ENCODE results near the gene PRXL2A. TPM values are rescaled to one million over a fixed set of nuclear protein-coding genes. Genes with fewer than 3 reads are reported as not detected.

The PRXL2A gene
- total and polyA plus RNA-seq, 5 donors = 91.3 to 162 (median 105) TPM

DNA sequence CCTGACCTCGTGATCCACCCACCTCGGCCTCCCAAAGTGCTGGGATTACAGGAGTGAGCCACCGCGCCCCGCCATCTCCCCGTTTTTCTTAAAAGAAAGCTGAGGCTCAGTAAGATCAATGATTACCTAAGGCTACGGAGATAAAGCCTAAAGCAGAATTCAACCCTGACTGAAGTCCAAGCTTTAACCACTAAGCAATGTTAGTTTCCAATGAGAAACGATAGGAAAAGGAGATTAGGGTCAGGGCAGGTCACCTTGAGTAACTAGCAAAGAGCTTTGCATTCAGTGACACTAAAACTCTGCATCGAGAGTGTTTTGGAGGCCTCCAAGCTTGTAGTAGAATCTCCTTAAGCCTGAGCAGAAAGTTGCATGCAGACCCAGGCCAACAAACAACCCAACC, 17.6 kb upstream of the PRXL2A start:
- 82% methylated on average over 9 of the region's 9 CpGs for WGBS
- Histone ChIP-seq H3K27me3 (ENCODE audit: control insufficient read depth, insufficient read depth) (no peaks in the 10 kb centered on the region), H3K9me3 (ENCODE audit: control insufficient read depth, low read length) (no peaks in the 10 kb centered on the region), H3K27ac (ENCODE audit: low read length) (no peak overlapping the region), H3K4me3 (ENCODE audit: low read length) (no peak overlapping the region), H3K4me1 (ENCODE audit: control insufficient read depth, insufficient read depth, low read length) (peaks cover 3% of the 10 kb centered on the region)
- DNase-seq (no peak), ATAC-seq (no peak)
- intact Hi-C loops (cut with DNase I) = loop anchor here in 1 of 4 donors (5.0 kb wide), 1 partner anchor 112 kb away; no protein-coding TSS in a partner anchor

- H3K27ac ChIP-seq (ENCODE audit: low read length) = no peak overlapping the region
- no peak for ATAC-seq
Measured at GRCh38 chr10:80392250-80392649, 16.1 kb upstream of the PRXL2A start.

GRCh38 chr10:80394358-80394916, 13.9 kb upstream of the PRXL2A start:
- ATAC-seq = no peak
- DNase-seq = no peak
- intact Hi-C loops (cut with DNase I) = loop anchor here in 1 of 4 donors (5.0 kb wide), 1 partner anchor 108 kb away; no protein-coding TSS in a partner anchor
- 90% methylated on average over 2 of the region's 2 CpGs for WGBS
- no peaks in the 10 kb centered on the region for H3K9me3 ChIP-seq (ENCODE audit: control insufficient read depth, low read length)
- no peak overlapping the region for H3K4me3 ChIP-seq (ENCODE audit: low read length)
- no peak overlapping the region for H3K27ac ChIP-seq (ENCODE audit: low read length)
- H3K27me3 ChIP-seq (ENCODE audit: control insufficient read depth, insufficient read depth) = no peaks in the 10 kb centered on the region
- H3K4me1 ChIP-seq (ENCODE audit: control insufficient read depth, insufficient read depth, low read length) = no peaks in the 10 kb centered on the region

More at GRCh38 chr10:80392250-80392649, 16.1 kb upstream of the PRXL2A start:
- 80% methylated on average over 6 of the region's 6 CpGs for WGBS
- Histone ChIP-seq H3K4me3 (ENCODE audit: low read length) (no peak overlapping the region), H3K27me3 (ENCODE audit: control insufficient read depth, insufficient read depth) (no peaks in the 10 kb centered on the region), H3K9me3 (ENCODE audit: control insufficient read depth, low read length) (no peaks in the 10 kb centered on the region), H3K4me1 (ENCODE audit: control insufficient read depth, insufficient read depth, low read length) (peaks cover 3% of the 10 kb centered on the region)
- intact Hi-C loops (cut with DNase I) = loop anchor here in 1 of 4 donors (5.0 kb wide), 1 partner anchor 110 kb away; no protein-coding TSS in a partner anchor
- no peak for DNase-seq

- Histone ChIP-seq H3K27ac (ENCODE audit: low read length) (no peak overlapping the region), H3K9me3 (ENCODE audit: control insufficient read depth, low read length) (no peaks in the 10 kb centered on the region), H3K4me1 (ENCODE audit: control insufficient read depth, insufficient read depth, low read length) (no peaks in the 10 kb centered on the region), H3K4me3 (ENCODE audit: low read length) (no peak overlapping the region), H3K27me3 (ENCODE audit: control insufficient read depth, insufficient read depth) (no peaks in the 10 kb centered on the region)
- DNase-seq (no peak), ATAC-seq (no peak)
- intact Hi-C loops (cut with DNase I) = no loop called here
- 84% methylated on average over 2 of the region's 2 CpGs for WGBS
Measured at GRCh38 chr10:80397014-80397413, 11.3 kb upstream of the PRXL2A start.

DNA sequence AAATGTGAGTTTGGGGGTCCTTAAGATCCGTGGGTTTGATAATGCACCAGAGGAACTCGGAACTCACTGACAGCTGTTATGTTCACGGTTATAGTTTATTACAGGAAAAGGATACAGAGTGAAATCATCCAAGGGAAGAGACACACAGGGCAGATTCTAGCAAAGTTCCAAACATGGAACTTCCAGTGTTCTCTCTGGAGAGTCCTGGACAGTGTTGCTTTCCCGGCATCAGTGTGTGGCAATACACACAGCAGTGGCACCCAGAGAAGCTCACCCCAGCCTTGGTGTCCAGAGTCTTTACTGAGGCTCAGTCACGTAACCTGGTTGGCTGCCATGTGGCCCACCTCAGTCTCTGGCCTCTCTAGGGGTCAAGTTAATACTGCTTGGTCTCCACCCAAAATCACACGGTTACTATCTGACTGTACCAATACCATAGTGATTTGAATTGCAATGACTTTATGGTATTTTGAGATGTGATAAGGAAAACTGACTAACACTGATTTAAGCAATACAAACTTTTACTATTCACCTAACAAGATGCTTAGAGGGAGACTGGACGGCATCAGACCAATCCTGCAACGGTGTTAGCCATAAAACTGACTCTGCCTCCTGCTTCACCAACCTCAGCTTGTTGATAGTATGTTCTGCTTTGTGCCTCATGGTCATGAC, 8.1 kb upstream of the PRXL2A start:
- intact Hi-C loops (cut with DNase I) = no loop called here
- ATAC-seq = no peak
- WGBS = 67% methylated on average over 8 of the region's 8 CpGs

DNA sequence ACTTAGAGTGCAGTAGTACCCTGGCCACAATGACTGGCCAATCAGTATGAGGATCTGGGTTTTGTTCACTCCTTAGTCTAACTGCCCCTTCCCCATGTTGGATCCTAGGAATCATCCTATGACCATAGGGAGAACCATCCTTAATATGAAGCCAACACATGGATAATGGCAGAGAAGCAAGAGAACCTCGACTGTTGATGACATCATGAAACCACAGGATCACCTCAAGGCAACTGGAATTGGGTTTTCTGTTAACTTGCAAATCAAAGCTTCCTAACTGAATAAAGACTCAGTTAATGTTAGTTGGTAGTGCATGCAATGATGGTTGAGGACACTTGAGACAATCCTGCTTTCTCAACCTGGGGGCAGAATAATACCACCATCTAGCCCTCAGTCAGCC, 3.3 kb upstream of the PRXL2A start:
- intact Hi-C loops (cut with DNase I) = no loop called here
- no peaks in the 10 kb centered on the region for H3K27me3 ChIP-seq (ENCODE audit: control insufficient read depth, insufficient read depth)
- no peak overlapping the region for H3K4me3 ChIP-seq (ENCODE audit: low read length)
- no peak for DNase-seq
- no peak for ATAC-seq
- no peak overlapping the region for H3K27ac ChIP-seq (ENCODE audit: low read length)
- 94% methylated on average over 1 of the region's 1 CpG for WGBS
- H3K9me3 ChIP-seq (ENCODE audit: control insufficient read depth, low read length) = no peaks in the 10 kb centered on the region
- peaks cover 2% of the 10 kb centered on the region for H3K4me1 ChIP-seq (ENCODE audit: control insufficient read depth, insufficient read depth, low read length)

More for the DNA sequence above, 8.1 kb upstream of the PRXL2A start:
- DNase-seq = no peak
- no peaks in the 10 kb centered on the region for H3K9me3 ChIP-seq (ENCODE audit: control insufficient read depth, low read length)
- H3K27me3 ChIP-seq (ENCODE audit: control insufficient read depth, insufficient read depth) = no peaks in the 10 kb centered on the region
- no peaks in the 10 kb centered on the region for H3K4me1 ChIP-seq (ENCODE audit: control insufficient read depth, insufficient read depth, low read length)
- H3K4me3 ChIP-seq (ENCODE audit: low read length) = no peak overlapping the region
- no peak overlapping the region for H3K27ac ChIP-seq (ENCODE audit: low read length)

DNA sequence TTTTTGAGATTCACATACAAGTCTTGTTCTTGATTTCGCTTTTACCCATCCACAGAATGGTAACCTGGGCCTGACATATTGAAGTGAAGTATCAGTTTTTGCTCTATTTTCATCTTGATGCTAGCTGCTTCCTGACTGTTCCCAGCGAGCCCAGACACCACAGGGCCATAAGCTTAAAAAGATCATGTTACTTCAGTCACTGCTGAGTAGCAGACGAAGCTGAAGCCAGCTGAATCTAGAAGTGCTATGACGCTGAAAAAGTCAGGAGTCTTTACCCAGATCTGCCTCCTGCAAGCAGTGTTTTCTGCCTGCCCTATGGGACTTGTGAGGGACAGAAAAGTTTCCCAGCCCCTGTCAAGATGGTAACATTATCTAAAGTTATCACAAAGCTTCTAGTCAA, 2.7 kb upstream of the PRXL2A start:
- ATAC-seq (no peak), DNase-seq (no peak)
- no peaks in the 10 kb centered on the region for H3K9me3 ChIP-seq (ENCODE audit: control insufficient read depth, low read length)
- H3K27me3 ChIP-seq (ENCODE audit: control insufficient read depth, insufficient read depth) = no peaks in the 10 kb centered on the region
- intact Hi-C loops (cut with DNase I) = no loop called here
- no peak overlapping the region for H3K27ac ChIP-seq (ENCODE audit: low read length)
- no peak overlapping the region for H3K4me3 ChIP-seq (ENCODE audit: low read length)
- H3K4me1 ChIP-seq (ENCODE audit: control insufficient read depth, insufficient read depth, low read length) = peaks cover 2% of the 10 kb centered on the region
- WGBS = 74% methylated on average over 4 of the region's 4 CpGs

GRCh38 chr10:80406204-80406603, 2.1 kb upstream of the PRXL2A start:
- Histone ChIP-seq H3K27me3 (ENCODE audit: control insufficient read depth, insufficient read depth) (no peaks in the 10 kb centered on the region), H3K27ac (ENCODE audit: low read length) (no peak overlapping the region), H3K4me1 (ENCODE audit: control insufficient read depth, insufficient read depth, low read length) (peaks cover 8% of the 10 kb centered on the region), H3K9me3 (ENCODE audit: control insufficient read depth, low read length) (no peaks in the 10 kb centered on the region), H3K4me3 (ENCODE audit: low read length) (no peak overlapping the region)
- DNase-seq = no peak
- ATAC-seq = no peak
- intact Hi-C loops (cut with DNase I) = no loop called here
- 59% methylated on average over 4 of the region's 4 CpGs for WGBS

GRCh38 chr10:80407812-80408241, 524 bp upstream of the PRXL2A start:
- DNase-seq = peak; percentile 19 to 64 (median 60)
- intact Hi-C loops (cut with DNase I) = no loop called here
- WGBS = 12% methylated on average over 16 of the region's 16 CpGs
- H3K4me3 ChIP-seq (ENCODE audit: low read length) = peak overlapping the region; percentile 86
- H3K4me1 ChIP-seq (ENCODE audit: control insufficient read depth, insufficient read depth, low read length) = peaks cover 16% of the 10 kb centered on the region
- no peaks in the 10 kb centered on the region for H3K27me3 ChIP-seq (ENCODE audit: control insufficient read depth, insufficient read depth)
- peak; percentile 51 to 59 for ATAC-seq
- H3K27ac ChIP-seq (ENCODE audit: low read length) = peak overlapping the region; percentile 88
- H3K9me3 ChIP-seq (ENCODE audit: control insufficient read depth, low read length) = no peaks in the 10 kb centered on the region

- intact Hi-C loops (cut with DNase I) = no loop called here
- WGBS = 38% methylated on average over 12 of the region's 12 CpGs
- H3K4me3 ChIP-seq (ENCODE audit: low read length) = peak overlapping the region; percentile 86
- H3K9me3 ChIP-seq (ENCODE audit: control insufficient read depth, low read length) = no peaks in the 10 kb centered on the region
- ATAC-seq (no peak), DNase-seq (no peak)
- H3K4me1 ChIP-seq (ENCODE audit: control insufficient read depth, insufficient read depth, low read length) = peaks cover 23% of the 10 kb centered on the region
- peak overlapping the region; percentile 68 for H3K27ac ChIP-seq (ENCODE audit: low read length)
- no peaks in the 10 kb centered on the region for H3K27me3 ChIP-seq (ENCODE audit: control insufficient read depth, insufficient read depth)
Measured at GRCh38 chr10:80409121-80409520, 770 bp downstream of the PRXL2A start.

GRCh38 chr10:80410122-80410521, 1.8 kb downstream of the PRXL2A start:
- 47% methylated on average over 2 of the region's 2 CpGs for WGBS
- Histone ChIP-seq H3K27ac (ENCODE audit: low read length) (peak overlapping the region; percentile 58), H3K9me3 (ENCODE audit: control insufficient read depth, low read length) (no peaks in the 10 kb centered on the region), H3K4me3 (ENCODE audit: low read length) (no peak overlapping the region), H3K27me3 (ENCODE audit: control insufficient read depth, insufficient read depth) (no peaks in the 10 kb centered on the region), H3K4me1 (ENCODE audit: control insufficient read depth, insufficient read depth, low read length) (peaks cover 29% of the 10 kb centered on the region)
- intact Hi-C loops (cut with DNase I) = no loop called here
- DNase-seq (peak in 1 of 3 donors; percentile 21), ATAC-seq (peak in 1 of 2 donors; percentile 25)

Data from right cardiac atrium (tissue), 5 donors.